Measurements from ENCODE around the gene U2AF2.

The U2AF2 gene

GRCh38 chr19:55644191-55644833 is 10.5 kb upstream of the U2AF2 start:
- DNase-seq, result no peak

GRCh38 chr19:55644842-55645511 is 9.9 kb upstream of the U2AF2 start:
- DNase-seq, result no peak

GRCh38 chr19:55645512-55645881 is 9.3 kb upstream of the U2AF2 start:
- DNase-seq, result no peak

GRCh38 chr19:55646889-55647731 is 7.7 kb upstream of the U2AF2 start:
- no peak for DNase-seq

GRCh38 chr19:55647732-55648584 is 6.9 kb upstream of the U2AF2 start, which contains the start of gene CCDC106:
CCDC106 (plus strand) TSS chr19:55648212; CDS start chr19:55649047, 835 bp downstream.
- DNase-seq, result peak; percentile 52

GRCh38 chr19:55648585-55649267 is 6.1 kb upstream of the U2AF2 start:
- DNase-seq, result no peak

- no peak for DNase-seq
Observed at GRCh38 chr19:55649268-55650125, 5.3 kb upstream of the U2AF2 start.

- no peak for DNase-seq
Observed at GRCh38 chr19:55650126-55650557, 4.7 kb upstream of the U2AF2 start.

GRCh38 chr19:55650602-55651230 is 4.1 kb upstream of the U2AF2 start:
- no peak for DNase-seq

GRCh38 chr19:55651236-55651635 is 3.6 kb upstream of the U2AF2 start:
- DNase-seq, result no peak

- no peak for DNase-seq
Observed at GRCh38 chr19:55652311-55653128, 2.3 kb upstream of the U2AF2 start.

GRCh38 chr19:55653651-55654322 is 1.0 kb upstream of the U2AF2 start:
- DNase-seq, result peak; percentile 99

GRCh38 chr19:55654323-55654867 is 440 bp upstream of the U2AF2 start:
- DNase-seq, result peak; percentile 100

GRCh38 chr19:55655648-55656040 is 809 bp downstream of the U2AF2 start:
- DNase-seq, result no peak

- no peak for DNase-seq
Observed at GRCh38 chr19:55656552-55656951, 1.7 kb downstream of the U2AF2 start.

GRCh38 chr19:55656988-55657747 is 2.3 kb downstream of the U2AF2 start:
- DNase-seq, result no peak

- no peak for DNase-seq
Observed at GRCh38 chr19:55658846-55659459, 4.1 kb downstream of the U2AF2 start.

- DNase-seq, result no peak
Observed at GRCh38 chr19:55659822-55660221, 5.0 kb downstream of the U2AF2 start.

All from CD4-positive, alpha-beta T cell treated with Interleukin-12 subunit alpha and Interleukin-12 subunit beta, for 1 hour (primary cell).